GM19351 (cell line): ENCODE measurements around the gene TEAD3.

Experiments used
- ATAC-seq: cut with Tn5 transposase; IDR thresholded peaks from one replicate; pipeline ENCODE4 v1.9.1; 2021; ENCODE audit warnings: mild to moderate bottlenecking, moderate library complexity; ENCODE audit not compliant: unreplicated experiment

TEAD3 gene

GRCh38 chr6:35427435-35427834, 69.4 kb downstream of the TEAD3 start:
- ATAC-seq: no peak

- no peak for ATAC-seq
Measured at GRCh38 chr6:35426074-35426473, 70.8 kb downstream of the TEAD3 start.

GRCh38 chr6:35425284-35425683, 71.6 kb downstream of the TEAD3 start:
- ATAC-seq: no peak
